ENCODE data around the gene PRTFDC1. TPM values are rescaled to one million over a fixed set of nuclear protein-coding genes. Genes with fewer than 3 reads are reported as not detected.

PRTFDC1 gene
- total RNA-seq, 2 donors from 2014 or later, result 14.5 to 18.3 TPM

- Mint-ChIP-seq H3K27ac (no peak overlapping the region), H3K36me3 (ENCODE audit: low read depth) (peaks cover 10% of the 10 kb centered on the region), H3K9me3 (no peaks in the 10 kb centered on the region), H3K4me1 (peaks cover 18% of the 10 kb centered on the region), H3K4me3 (no peak overlapping the region), H3K27me3 (ENCODE audit: insufficient read depth) (no peaks in the 10 kb centered on the region)
- Histone ChIP-seq H3K4me3 (ENCODE audit: low read length) (no peak overlapping the region), H3K27me3 (ENCODE audit: control insufficient read depth, insufficient read depth, low read length, poor library complexity, severe bottlenecking) (no peaks in the 10 kb centered on the region), H3K4me1 (ENCODE audit: control insufficient read depth, insufficient read depth, low read length) (no peaks in the 10 kb centered on the region), H3K9ac (ENCODE audit: extremely low read depth, low read length, poor library complexity, severe bottlenecking) (no peak overlapping the region), H3K36me3 (ENCODE audit: control insufficient read depth, insufficient read depth, low read length) (no peaks in the 10 kb centered on the region), H3K9me3 (ENCODE audit: control insufficient read depth, low read length) (no peaks in the 10 kb centered on the region), H3K27ac (ENCODE audit: low read depth, low read length) (no peak overlapping the region)
- 65 to 80% methylated on average over 3 to 5 of the region's 5 CpGs for WGBS, 2 experiments (ENCODE audit: insufficient coverage in 1 of 2, insufficient read length in 1 of 2)
- TF ChIP-seq CTCF (conservative IDR thresholded peaks at IDR 0.05), result no peak
- DNase-seq, result no peak
Measured at GRCh38 chr10:24901686-24902399, 50.6 kb downstream of the PRTFDC1 start.

- H3K9me3 ChIP-seq (ENCODE audit: control insufficient read depth, low read length), result no peaks in the 10 kb centered on the region
- H3K27ac ChIP-seq (ENCODE audit: low read depth, low read length), result no peak overlapping the region
- H3K27ac Mint-ChIP-seq, result no peak overlapping the region
Measured at GRCh38 chr10:24900888-24901685, 51.3 kb downstream of the PRTFDC1 start.

GRCh38 chr10:24899571-24899970 is 52.8 kb downstream of the PRTFDC1 start:
- Histone ChIP-seq H3K36me3 (ENCODE audit: control insufficient read depth, insufficient read depth, low read length) (no peaks in the 10 kb centered on the region), H3K4me1 (ENCODE audit: control insufficient read depth, insufficient read depth, low read length) (no peaks in the 10 kb centered on the region), H3K9me3 (ENCODE audit: control insufficient read depth, low read length) (no peaks in the 10 kb centered on the region), H3K27me3 (ENCODE audit: control insufficient read depth, insufficient read depth, low read length, poor library complexity, severe bottlenecking) (no peaks in the 10 kb centered on the region), H3K27ac (ENCODE audit: low read depth, low read length) (no peak overlapping the region), H3K9ac (ENCODE audit: extremely low read depth, low read length, poor library complexity, severe bottlenecking) (no peak overlapping the region), H3K4me3 (ENCODE audit: low read length) (no peak overlapping the region)
- Mint-ChIP-seq H3K4me1 (peaks cover 18% of the 10 kb centered on the region), H3K9me3 (no peaks in the 10 kb centered on the region), H3K36me3 (ENCODE audit: low read depth) (peaks cover 2% of the 10 kb centered on the region), H3K27me3 (ENCODE audit: insufficient read depth) (no peaks in the 10 kb centered on the region), H3K4me3 (no peak overlapping the region), H3K27ac (no peak overlapping the region)
- DNase-seq, result no peak
- WGBS, 2 experiments (ENCODE audit: insufficient coverage in 1 of 2, insufficient read length in 1 of 2), result 89% methylated on average over 2 of the region's 2 CpGs; no CpG with 5 or more reads in 1 of the 2 experiments
- TF ChIP-seq CTCF (conservative IDR thresholded peaks at IDR 0.05), result no peak

More at GRCh38 chr10:24900888-24901685, 51.3 kb downstream of the PRTFDC1 start:
- no peaks in the 10 kb centered on the region for H3K27me3 ChIP-seq (ENCODE audit: control insufficient read depth, insufficient read depth, low read length, poor library complexity, severe bottlenecking)
- H3K9ac ChIP-seq (ENCODE audit: extremely low read depth, low read length, poor library complexity, severe bottlenecking), result no peak overlapping the region
- no peaks in the 10 kb centered on the region for H3K36me3 ChIP-seq (ENCODE audit: control insufficient read depth, insufficient read depth, low read length)
- Mint-ChIP-seq H3K4me1 (peaks cover 18% of the 10 kb centered on the region), H3K4me3 (no peak overlapping the region), H3K27me3 (ENCODE audit: insufficient read depth) (no peaks in the 10 kb centered on the region), H3K9me3 (no peaks in the 10 kb centered on the region), H3K36me3 (ENCODE audit: low read depth) (peaks cover 7% of the 10 kb centered on the region)
- no peak for TF ChIP-seq CTCF (conservative IDR thresholded peaks at IDR 0.05)
- H3K4me1 ChIP-seq (ENCODE audit: control insufficient read depth, insufficient read depth, low read length), result no peaks in the 10 kb centered on the region
- no peak overlapping the region for H3K4me3 ChIP-seq (ENCODE audit: low read length)
- WGBS, 2 experiments (ENCODE audit: insufficient coverage in 1 of 2, insufficient read length in 1 of 2), result 90 to 94% methylated on average over 5 to 7 of the region's 7 CpGs
- no peak for DNase-seq

All from endodermal cell (in vitro differentiated cells).